Right lung (tissue), 5 donors: ENCODE measurements around the gene B3GAT1. TPM values are rescaled to one million over a fixed set of nuclear protein-coding genes. Genes with fewer than 3 reads are reported as not detected.
A peak's percentile ranks its signal among the peaks of the same experiment; 100 is the strongest.

ENCODE experiments used
- DNase-seq, 2 donors: peaks; one replicate each; pipeline ENCODE4 v3.0.0-alpha.2; 2013
- polyA plus RNA-seq, 5 donors: library from polyadenylated mRNA; unstranded; fragments of 120-200 nt; gene quantifications; one replicate each; pipeline versions ENCODE4 v1.2.1 to v1.2.3, GENCODE V29; 2013; ENCODE audit warnings: inconsistent platforms in 1 of 5, low replicate concordance in 1 of 5; ENCODE audit not compliant: insufficient read length in 5 of 5, insufficient read depth in 1 of 5

Gene B3GAT1
- polyA plus RNA-seq, 5 donors = 0.35 to 0.56 (median 0.42) TPM

- DNase-seq = no peak
Measured at GRCh38 chr11:134334796-134335571, 77.1 kb downstream of the B3GAT1 start.

GRCh38 chr11:134333946-134334345 is 78.1 kb downstream of the B3GAT1 start:
- DNase-seq = no peak

GRCh38 chr11:134333312-134333711 is 78.7 kb downstream of the B3GAT1 start:
- no peak for DNase-seq

- DNase-seq = no peak
Measured at GRCh38 chr11:134332782-134333181, 79.3 kb downstream of the B3GAT1 start.

GRCh38 chr11:134332189-134332631 is 79.8 kb downstream of the B3GAT1 start:
- DNase-seq = no peak

- peak; percentile 23 to 27 for DNase-seq
Measured at GRCh38 chr11:134331354-134332188, 80.5 kb downstream of the B3GAT1 start, which contains the start of gene GLB1L2. GLB1L2 (plus strand) TSS chr11:134331988; CDS start chr11:134332062, 74 bp downstream.

- DNase-seq = no peak
Measured at GRCh38 chr11:134330611-134331353, 81.3 kb downstream of the B3GAT1 start.

Other genes with a start within 250 kb of the B3GAT1 start
- 10 to 100 TPM; 25.6 to 37.5 (median 33.5) TPM for gene NCAPD3, start 188.3 kb downstream of the B3GAT1 start, polyA plus RNA-seq
- 10 to 100 TPM; 49.2 to 60.7 (median 54.7) TPM for gene VPS26B, start 187.6 kb downstream of the B3GAT1 start, polyA plus RNA-seq
- 10 to 100 TPM; 64.5 to 77.8 (median 76.5) TPM for gene THYN1, start 158.9 kb downstream of the B3GAT1 start, polyA plus RNA-seq
- 10 to 100 TPM; 31.4 to 38.7 (median 35.9) TPM for gene ACAD8, start 158.7 kb downstream of the B3GAT1 start, polyA plus RNA-seq
- under 1 TPM; 0.06 to 0.30 (median 0.08) TPM for gene GLB1L3, start 135.9 kb downstream of the B3GAT1 start, polyA plus RNA-seq
- 1 to 10 TPM; 4.7 to 6.0 (median 4.8) TPM for gene GLB1L2, start 80.3 kb downstream of the B3GAT1 start, polyA plus RNA-seq